Activated CD4-positive, alpha-beta T cell treated with anti-CD3 and anti-CD28 coated beads for 4 hours (primary cell): Measurements from ENCODE around the gene S1PR2.
"Not testable (repeated sequence)": the region's sequence is repeated elsewhere in the genome, so short reads cannot be mapped to it uniquely, and the experiment has no call there.

ENCODE experiments used
- DNase-seq, 2 donors: peaks; one replicate each; pipeline ENCODE4 v3.0.0-alpha.2; 2020

Gene S1PR2

GRCh38 chr19:10184636-10185035 lies 46.5 kb downstream of the S1PR2 start:
- no peak for DNase-seq

GRCh38 chr19:10183926-10184325 lies 47.2 kb downstream of the S1PR2 start:
- no peak for DNase-seq

- DNase-seq: no peak
Observed at GRCh38 chr19:10182847-10183246, 48.3 kb downstream of the S1PR2 start.

GRCh38 chr19:10182076-10182475 lies 49.1 kb downstream of the S1PR2 start:
- no peak for DNase-seq

- no peak for DNase-seq
Observed at GRCh38 chr19:10180459-10180858, 50.7 kb downstream of the S1PR2 start.

- not testable (repeated sequence) for DNase-seq
Observed at GRCh38 chr19:10180024-10180423, 51.1 kb downstream of the S1PR2 start.

GRCh38 chr19:10173527-10173926 lies 57.6 kb downstream of the S1PR2 start:
- no peak for DNase-seq
